Superior temporal gyrus (tissue), 1 donor: ENCODE data around the gene BTBD9.

Experiments used
- DNase-seq: peaks from one replicate; pipeline ENCODE4 v3.0.0-alpha.2; 2016; ENCODE audit errors: extremely low spot score

Gene BTBD9

GRCh38 chr6:38179300-38179699, 460.4 kb downstream of the BTBD9 start:
- DNase-seq: no peak

GRCh38 chr6:38178584-38178886, 461.2 kb downstream of the BTBD9 start:
- no peak for DNase-seq

GRCh38 chr6:38177882-38178583, 461.7 kb downstream of the BTBD9 start:
- DNase-seq: no peak

GRCh38 chr6:38176797-38177751, 462.7 kb downstream of the BTBD9 start:
- DNase-seq: no peak

- no peak for DNase-seq
Measured at GRCh38 chr6:38175786-38176185, 463.9 kb downstream of the BTBD9 start.

- no peak for DNase-seq
Measured at GRCh38 chr6:38174806-38175495, 464.8 kb downstream of the BTBD9 start.

- no peak for DNase-seq
Measured at GRCh38 chr6:38174315-38174714, 465.4 kb downstream of the BTBD9 start.

GRCh38 chr6:38173909-38174308, 465.8 kb downstream of the BTBD9 start:
- no peak for DNase-seq

GRCh38 chr6:38172739-38173410, 466.9 kb downstream of the BTBD9 start:
- DNase-seq: no peak

- no peak for DNase-seq
Measured at GRCh38 chr6:38171997-38172738, 467.6 kb downstream of the BTBD9 start.

- no peak for DNase-seq
Measured at GRCh38 chr6:38170666-38171355, 468.9 kb downstream of the BTBD9 start.

- DNase-seq: no peak
Measured at GRCh38 chr6:38169977-38170526, 469.7 kb downstream of the BTBD9 start.

GRCh38 chr6:38169221-38169976, 470.3 kb downstream of the BTBD9 start:
- DNase-seq: no peak

GRCh38 chr6:38168699-38169098, 471.0 kb downstream of the BTBD9 start:
- DNase-seq: no peak

- no peak for DNase-seq
Measured at GRCh38 chr6:38168126-38168525, 471.6 kb downstream of the BTBD9 start.

GRCh38 chr6:38167598-38167997, 472.1 kb downstream of the BTBD9 start:
- no peak for DNase-seq

- DNase-seq: no peak
Measured at GRCh38 chr6:38166411-38167240, 473.1 kb downstream of the BTBD9 start.

- no peak for DNase-seq
Measured at GRCh38 chr6:38164671-38165108, 475.0 kb downstream of the BTBD9 start.

- no peak for DNase-seq
Measured at GRCh38 chr6:38164131-38164481, 475.6 kb downstream of the BTBD9 start.
